ENCODE results near the gene NSRP1.
"Not testable (repeated sequence)": the region's sequence is repeated elsewhere in the genome, so short reads cannot be mapped to it uniquely, and the experiment has no call there.

The NSRP1 gene

DNA sequence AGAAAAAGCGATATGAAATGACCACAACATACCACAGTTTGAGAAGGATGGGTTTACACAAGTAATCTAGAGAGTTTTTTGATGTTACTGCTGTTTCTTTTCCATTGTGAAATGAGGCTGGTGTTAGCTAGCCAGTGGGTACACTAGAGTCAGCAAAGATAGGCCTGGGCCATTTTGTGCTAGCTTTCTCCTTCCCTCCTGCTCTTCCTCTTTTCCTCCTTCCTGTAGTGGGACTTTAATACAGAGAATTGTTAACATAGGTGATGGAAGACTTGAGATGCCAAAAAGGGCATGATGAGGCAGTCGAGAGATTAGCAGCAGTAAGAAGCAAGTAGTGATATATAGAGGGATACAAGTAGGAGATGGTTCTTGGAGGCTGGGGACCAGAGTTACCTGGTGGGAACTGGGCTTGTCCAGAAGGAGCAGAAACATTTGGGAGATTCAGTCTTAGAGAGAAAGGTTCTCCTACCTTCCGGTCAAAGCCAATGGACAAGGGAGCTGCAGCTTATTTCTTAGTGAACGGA lies 7.7 kb downstream of the NSRP1 start:
- DNase-seq (ENCODE audit: low spot score) = no peak

DNA sequence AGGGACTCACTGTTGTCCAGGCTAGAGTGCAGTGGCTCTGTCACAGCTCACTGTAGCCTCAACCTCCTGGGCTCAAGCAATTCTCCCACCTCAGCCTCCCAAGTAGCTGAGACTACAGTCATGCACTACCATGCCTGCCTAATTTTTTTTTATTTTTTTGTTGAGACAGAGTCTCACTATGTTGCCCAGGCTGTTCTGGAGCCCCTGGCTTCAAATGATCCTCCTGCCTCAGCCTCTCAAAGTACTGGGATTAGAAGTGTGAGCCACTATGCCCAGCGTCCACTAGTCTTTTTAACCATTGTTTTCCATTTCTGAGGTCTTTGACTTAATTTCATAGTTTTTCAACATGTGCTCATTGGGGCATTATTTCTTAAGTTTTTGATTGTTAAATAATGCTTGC lies 13.5 kb downstream of the NSRP1 start:
- DNase-seq (ENCODE audit: low spot score) = no peak

DNA sequence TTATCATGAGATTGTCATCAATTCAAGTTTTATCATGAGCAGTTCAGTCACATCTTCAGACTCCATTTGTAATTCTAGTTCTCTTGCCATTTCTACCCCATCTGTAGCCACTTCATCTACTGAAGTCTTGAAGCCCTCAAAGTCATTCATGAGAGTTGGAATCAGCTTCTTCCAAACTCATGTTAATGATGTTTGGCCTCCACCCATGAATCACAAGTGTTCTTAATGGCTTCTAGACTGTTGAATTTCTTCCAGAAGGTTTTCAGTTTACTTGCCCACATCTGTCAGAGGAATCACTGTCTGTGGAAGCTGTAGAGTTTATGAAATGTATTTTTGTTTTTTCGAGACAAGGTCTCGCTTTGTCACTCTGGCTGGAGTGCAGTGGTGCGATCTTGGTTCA lies 16.0 kb downstream of the NSRP1 start:
- no peak for DNase-seq (ENCODE audit: low spot score)

DNA sequence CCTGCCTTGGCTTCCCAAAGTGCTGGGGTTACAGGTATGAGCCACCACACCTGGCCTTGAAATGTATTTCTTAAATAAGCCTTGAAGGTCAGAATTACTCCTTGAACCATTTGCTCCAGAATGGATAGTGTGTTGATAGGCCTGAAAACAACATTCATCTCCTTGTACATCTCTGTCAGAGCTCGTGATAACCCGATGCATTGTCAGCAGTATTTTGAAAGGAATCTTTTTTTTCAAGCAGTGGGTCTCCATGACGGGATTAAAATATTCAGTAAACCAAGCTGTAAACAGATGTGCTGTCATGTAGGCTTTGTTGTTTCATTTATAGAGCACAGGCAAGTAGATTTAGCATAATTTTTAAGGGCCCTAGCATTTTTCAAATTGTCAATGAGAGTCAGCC lies 16.6 kb downstream of the NSRP1 start:
- DNase-seq (ENCODE audit: low spot score) = no peak

DNA sequence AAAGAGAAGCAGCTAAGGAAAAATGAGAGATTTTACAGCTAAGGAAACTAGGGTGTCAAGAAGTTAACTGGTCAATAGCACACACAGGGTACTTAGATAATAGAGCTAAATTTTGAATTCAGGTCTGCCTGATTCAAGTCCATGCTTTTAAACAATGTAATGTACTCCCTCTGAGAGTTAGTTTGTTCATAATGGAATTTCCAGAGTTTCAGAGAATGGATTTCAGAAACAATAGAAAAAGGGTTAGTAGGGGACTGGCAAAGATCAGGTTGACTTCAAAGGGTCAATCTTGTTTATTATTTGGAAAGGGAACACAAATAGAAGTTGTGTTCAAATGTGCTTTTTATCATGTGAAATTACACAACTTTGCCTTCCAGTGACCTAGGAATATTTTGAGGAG lies 17.9 kb downstream of the NSRP1 start:
- no peak for DNase-seq (ENCODE audit: low spot score)

DNA sequence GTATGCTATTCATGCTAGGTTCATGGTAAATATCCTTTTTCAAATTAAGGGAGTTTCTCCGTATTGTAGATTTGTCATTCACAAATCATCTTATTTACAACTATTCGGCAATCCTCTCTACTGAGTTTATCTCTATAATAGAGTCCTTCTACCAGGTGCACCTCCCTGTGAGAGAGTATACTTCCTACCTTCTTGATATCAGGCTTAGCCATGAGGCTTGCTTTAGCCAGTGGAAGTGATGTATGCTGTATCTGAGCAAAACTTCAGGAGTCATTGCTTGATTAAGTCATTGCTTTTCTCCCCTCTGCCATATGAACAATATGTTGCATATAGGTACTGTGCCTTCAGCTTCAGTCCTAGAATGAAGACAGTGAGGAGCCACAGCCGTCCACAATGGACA lies 20.5 kb downstream of the NSRP1 start:
- no peak for DNase-seq (ENCODE audit: low spot score)

DNA sequence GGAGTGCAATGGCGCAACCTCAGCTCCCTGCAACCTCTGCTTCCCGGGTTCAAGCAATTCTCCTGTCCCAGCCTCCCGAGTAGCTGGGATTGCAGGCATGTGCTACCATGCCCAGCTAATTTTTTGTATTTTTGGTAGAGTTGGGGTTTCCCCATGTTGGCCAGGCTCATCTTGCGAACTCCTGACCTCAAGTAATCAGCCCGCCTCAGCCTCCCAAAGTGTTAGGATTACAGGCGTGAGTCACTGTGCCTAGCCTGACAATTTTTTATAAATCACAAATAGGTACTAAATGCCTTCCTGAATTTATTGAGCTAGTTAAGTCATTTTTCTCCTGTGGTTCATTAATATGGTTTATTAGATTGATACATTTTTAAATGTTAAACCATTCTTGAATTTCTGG lies 31.2 kb downstream of the NSRP1 start:
- DNase-seq (ENCODE audit: low spot score) = not testable (repeated sequence)

DNA sequence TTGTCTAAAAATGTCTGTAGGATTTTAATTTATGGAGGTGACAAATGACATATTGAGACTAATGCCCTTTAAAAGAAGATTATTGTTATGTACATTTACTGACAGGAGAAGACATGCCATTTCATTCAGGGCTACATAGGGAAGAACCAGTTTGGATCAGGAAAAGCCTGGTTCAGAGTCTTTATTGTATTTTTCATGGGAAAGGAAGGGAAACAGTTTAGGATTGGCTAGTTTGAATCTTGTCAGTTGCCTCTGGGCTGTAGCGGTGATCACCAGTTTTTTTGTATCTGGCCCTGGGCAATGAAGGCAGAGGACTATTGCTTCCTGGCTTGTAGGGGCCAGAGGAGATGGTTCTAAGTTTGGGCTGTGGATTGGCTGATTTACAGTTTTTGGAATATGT lies 31.8 kb downstream of the NSRP1 start:
- no peak for DNase-seq (ENCODE audit: low spot score)

DNA sequence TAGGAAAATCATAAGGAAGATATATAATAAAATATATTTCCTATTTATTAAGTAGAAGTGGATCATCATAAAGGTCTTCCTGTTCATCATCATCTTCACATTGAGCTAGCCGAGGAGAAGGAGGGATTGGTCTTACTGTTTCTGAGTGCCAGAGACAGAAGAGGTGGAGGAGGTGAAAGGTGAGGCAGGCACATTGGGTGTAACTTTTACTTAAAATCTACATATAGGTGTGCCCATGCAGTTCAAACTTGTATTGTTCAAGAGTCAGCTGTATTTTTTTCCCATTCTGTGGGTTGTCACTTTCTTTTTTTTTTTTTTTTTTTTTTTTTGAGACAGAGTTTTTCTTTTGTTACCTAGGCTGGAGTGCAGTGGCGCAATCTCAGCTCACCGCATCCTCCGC lies 34.9 kb downstream of the NSRP1 start:
- no peak for DNase-seq (ENCODE audit: low spot score)

DNA sequence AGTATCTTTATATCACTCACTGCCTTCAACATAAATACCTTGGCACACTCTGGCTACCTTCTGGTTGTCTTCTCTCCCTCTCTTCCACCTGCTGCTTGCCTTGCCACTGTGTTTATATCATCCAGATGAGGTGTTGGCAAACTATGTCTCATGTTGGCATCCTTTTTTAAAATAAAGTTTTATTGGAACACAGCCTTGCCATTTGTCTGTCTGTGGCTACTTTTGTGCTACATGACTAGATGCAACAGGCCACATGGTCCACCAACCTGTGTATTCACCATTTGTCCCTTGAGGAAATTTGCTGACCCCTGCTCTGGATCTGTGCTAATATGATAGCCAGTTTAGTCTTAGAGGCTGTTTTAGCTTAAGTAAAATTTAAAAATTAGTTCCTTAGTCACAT lies 36.8 kb downstream of the NSRP1 start:
- no peak for DNase-seq (ENCODE audit: low spot score)

DNA sequence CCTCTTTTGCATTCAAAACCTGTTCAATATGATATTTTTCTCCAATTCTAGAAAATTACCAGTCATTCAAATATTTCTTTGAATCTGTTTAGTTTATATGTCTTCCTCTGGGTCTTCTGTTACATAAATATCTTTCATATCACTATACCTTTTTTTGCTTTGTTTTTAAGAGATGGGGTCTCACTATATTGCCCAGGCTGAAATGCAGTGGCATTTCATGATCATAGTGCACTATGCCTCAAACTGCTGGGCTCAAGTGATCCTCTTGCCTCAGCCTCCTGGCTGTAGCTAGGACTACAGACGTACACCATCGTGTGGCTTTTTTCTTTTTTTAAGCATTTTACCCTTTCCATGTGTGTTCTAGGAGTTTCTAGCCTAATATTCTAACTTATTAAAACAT lies 38.8 kb downstream of the NSRP1 start:
- DNase-seq (ENCODE audit: low spot score) = no peak

DNA sequence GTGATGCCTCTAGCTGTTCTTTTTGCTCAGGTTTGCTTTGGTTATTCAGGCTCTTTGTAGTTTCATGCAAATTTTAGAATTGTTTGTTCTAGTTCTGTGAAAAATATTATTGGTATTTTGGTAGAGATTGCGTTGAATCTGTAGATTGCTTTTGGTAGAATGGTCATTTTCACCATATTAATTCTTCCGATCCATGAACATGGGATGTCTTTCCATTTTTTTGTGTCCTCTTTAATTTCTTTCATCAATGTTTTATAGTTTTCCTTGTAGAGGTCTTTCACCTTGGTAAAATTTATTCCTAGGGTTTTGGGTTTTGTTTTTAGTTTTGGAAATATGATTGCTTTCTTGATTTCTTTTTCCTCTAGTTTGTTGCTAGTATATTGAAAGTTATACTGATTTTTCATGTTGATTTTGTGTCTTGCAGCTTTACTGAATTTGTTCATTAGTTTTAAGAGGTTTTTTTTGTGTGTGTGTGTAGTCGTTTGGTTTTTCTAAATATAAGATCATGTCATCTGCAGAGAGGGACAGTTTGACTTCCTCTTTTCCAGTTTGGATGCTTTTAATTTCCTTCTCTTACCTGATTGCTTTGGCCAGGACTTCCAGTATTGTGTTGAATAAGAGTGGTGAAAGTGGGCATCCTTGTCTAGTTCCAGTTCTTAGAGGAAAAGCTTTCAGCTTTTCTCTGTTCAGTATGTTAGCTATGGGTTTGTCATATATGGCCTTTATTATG lies 42.4 kb downstream of the NSRP1 start:
- DNase-seq (ENCODE audit: low spot score) = no peak

DNA sequence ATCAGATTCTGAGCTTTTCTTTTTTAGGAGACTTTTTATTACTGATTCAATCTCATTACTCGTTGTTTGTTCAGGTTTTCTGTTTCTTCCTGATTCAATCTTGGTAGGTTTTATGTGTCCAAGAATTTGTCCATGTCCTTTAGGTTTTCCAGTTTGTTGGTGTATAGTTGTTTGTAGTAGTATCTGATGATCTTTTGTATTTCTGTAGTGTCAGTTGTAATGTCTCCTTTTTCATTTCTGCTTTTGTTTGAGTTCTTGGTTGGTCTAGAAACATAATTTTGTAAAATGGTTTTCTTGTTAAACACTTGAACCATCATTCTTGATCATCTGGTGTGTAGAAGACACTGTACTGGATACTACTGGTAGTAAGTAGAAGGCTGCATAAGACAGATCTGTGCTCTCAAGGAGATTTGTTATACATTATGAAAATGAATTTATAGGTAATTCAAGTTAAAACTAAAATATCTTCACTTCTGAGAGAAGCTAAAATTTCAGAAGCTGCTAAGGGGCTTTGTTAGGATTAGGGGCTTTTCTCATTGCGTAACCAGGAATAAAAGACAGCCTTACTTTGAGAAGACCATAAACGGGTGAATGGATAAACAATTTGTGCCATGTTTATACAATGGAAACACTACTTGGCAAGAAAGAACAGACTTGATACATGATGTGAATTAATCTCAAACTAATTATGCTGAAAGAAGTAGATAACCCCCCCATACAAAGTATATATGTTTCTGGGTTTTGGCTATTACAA lies 44.0 kb downstream of the NSRP1 start:
- DNase-seq (ENCODE audit: low spot score) = no peak

DNA sequence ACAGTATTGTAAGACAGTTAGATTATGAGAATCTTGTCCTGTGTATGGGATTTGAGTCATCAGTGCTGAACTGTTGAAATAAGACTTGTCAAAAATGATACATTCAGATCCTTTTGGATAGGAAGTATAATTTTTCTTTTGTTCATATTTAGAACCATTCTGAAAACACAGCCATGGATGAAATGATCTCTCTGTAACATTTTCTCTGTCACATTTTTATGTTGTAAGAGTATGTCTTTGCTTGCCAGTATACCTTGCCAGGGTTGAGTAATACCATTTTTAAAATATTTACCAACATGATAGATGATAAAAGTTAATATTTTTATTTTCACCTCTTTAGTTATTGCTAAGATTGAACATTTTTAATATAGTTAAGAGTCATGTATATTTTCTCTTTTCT lies 45.0 kb downstream of the NSRP1 start:
- DNase-seq (ENCODE audit: low spot score) = peak; percentile 10

DNA sequence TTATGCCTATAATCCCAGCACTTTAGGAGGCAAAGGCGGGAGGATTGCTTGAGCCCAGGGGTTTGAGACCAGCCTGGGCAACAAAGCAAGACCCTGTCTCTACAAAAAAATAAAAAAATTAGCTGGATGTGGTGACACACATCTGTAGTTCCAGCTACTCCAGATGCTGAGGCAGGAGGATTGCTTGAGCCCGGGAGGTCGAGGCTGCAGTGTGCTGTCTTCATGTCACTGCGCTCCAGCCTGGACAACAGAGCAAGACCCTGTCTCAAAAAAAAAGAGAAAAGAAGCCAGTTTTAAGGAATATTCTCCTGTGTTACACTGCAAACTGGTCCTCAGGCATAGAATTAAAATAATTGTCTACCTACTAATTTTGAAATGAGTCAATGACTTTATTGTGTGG lies 47.9 kb downstream of the NSRP1 start:
- no peak for DNase-seq (ENCODE audit: low spot score)

DNA sequence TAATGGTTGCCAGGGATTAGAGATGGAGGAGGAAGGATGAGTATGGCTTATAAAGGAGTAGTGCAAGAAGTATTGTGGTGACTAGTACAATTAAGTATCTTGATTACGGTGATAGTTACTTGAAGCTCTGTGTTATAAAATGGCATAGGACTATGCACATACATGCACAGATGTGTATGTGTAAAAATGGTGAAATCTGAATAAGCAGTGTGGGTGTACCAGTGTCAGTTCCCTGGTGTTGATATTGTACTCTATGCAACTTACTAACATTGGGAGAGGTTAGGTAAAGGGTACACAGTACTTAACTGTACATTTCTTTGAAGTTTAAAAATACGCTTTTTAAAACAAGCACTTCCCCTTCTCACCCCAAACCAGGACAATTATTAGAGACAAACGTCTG lies 48.5 kb downstream of the NSRP1 start:
- no peak for DNase-seq (ENCODE audit: low spot score)

DNA sequence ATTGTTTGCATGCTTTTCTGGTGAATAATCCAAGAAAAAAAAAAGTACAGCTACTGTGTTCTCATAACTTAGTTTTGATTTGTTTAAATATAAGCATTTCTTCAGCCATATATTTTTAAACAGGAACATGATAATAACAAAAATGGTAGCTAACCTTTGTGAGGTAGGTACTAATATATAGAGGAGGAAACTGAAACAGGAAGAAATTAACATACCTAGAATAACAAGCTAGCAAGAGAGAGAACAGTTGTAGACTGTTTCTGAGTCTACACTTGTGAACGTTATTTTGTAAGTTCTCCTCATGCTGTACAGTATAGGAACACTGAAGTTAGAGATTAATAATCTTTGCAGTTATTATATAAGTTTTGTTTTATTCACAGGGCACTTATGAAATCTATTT lies 49.3 kb downstream of the NSRP1 start:
- DNase-seq (ENCODE audit: low spot score) = no peak

DNA sequence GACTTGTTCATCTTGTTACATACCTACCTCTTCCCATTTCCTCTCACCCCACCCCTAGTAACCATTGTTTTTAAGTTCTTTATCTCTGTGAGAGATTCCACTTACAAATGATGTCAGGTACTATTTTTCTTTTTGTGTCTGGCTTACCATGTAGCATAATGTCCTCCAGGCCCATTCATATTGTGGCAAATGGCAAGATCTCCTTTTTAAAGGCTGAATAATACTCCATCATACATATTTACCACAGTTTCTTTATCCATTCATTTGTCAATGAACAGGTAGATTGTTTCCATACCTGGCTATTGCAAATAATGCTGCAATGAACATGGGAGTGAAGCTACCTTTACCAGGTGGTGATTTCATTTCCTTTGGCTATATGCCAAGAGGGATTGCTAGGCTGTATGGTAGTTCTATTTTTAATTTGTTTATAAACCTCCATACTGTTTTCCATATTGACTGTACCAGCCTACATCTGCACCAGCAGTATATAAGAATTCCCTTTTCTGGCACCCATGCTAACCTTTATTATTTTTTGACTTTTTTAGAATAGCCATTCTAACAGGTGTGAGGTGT lies 53.9 kb downstream of the NSRP1 start:
- no peak for DNase-seq (ENCODE audit: low spot score)

DNA sequence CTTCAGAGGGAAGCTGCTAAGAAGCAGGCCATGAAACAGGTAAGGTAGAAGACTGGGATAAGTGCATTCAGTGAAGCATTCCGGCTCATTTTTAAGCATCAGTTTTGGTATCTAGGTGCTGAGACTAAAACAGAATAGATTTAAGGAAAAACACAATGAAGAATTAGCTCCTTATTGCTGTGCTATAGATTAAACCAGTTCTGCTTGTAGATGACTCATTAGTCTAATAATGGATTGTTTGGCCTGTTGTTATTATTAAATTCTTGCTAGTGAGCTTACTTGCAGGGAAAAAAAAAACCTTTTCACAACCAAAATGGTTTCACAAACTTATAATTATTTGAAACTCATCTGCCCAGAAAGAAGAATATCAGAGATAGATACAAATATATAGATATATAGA lies 55.9 kb downstream of the NSRP1 start:
- no peak for DNase-seq (ENCODE audit: low spot score)

DNA sequence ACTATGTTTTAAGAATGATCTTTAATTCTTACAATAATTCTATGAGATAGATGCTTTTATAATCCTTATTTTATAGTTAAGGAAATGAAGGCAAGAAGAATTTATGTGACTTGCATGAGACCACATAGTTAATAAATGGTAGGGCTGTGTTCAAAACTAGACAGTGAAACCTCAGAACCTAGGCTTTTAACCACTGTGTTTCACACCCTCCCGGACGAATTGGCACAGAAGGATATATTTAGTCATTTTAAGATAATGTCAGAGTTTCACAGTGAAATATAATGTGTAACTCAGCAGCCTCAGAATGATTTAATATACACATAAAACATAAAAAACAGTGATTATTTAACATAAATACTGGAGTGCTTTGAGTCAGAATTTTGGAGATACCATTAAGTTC lies 57.0 kb downstream of the NSRP1 start:
- DNase-seq (ENCODE audit: low spot score) = no peak

DNA sequence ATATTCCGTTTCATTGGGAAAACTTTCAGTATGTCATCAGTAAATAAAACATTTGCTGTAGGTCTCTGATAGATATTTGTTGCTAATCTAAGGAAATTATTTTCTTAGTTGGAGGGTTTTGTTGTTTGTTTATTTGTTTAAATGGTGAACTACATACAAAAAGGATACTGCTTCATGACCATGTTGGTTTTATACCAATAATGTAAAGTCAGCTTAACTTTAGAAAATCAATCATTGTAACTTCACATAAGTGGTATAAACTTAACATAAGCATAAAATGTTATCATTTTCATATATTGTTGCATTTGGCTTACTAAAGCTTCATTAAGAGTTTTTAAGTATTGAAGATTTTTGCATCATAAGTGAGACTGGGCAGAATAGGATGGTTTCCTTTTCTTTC lies 57.9 kb downstream of the NSRP1 start:
- no peak for DNase-seq (ENCODE audit: low spot score)

DNA sequence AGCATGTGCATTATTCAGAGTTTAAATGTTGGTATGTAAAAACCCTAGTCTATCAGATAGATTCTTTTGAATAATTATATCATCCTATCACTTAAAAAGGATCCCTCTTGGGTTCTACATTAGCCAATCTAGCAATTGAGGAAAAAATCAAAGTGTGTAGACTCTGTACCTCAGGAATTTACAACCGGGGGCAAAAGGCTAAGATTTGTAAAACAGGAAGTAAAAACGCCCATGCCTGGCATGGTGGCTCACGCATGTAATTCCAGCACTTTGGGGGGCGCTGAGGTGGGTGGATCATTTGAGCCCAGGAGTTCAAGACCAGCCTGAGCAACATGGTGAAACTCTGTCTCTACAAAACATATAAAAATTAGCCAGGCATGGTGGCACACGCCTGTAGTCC lies 60.2 kb downstream of the NSRP1 start:
- no peak for DNase-seq (ENCODE audit: low spot score)

DNA sequence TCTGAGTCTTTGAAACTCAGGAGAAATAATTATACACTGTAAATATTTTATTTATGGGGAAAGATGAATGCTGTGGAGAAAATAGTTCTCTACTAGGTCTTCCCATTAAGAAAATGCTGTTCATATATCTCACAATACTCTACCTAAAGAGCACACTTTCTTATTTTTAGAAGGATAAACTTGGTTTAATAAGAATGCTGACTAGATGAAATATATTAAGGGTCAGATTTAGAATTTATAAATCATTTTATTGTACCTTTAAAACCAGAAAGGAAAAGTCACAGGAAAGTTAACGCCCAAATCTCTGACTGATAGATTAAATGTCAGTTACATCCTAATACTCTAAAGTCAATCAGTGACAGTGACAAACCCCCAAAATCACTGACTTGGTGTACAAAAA lies 70.1 kb downstream of the NSRP1 start:
- no peak for DNase-seq (ENCODE audit: low spot score)
